Measurements from ENCODE around the gene ATG12. TPM values are rescaled to one million over a fixed set of nuclear protein-coding genes. Genes with fewer than 3 reads are reported as not detected.

Gene ATG12
- total and polyA plus RNA-seq, 2 of the 13 experiments (the other 11 are each of a cell fraction or from before 2014, with no cell fraction given): 46.4 to 58.1 TPM

DNA sequence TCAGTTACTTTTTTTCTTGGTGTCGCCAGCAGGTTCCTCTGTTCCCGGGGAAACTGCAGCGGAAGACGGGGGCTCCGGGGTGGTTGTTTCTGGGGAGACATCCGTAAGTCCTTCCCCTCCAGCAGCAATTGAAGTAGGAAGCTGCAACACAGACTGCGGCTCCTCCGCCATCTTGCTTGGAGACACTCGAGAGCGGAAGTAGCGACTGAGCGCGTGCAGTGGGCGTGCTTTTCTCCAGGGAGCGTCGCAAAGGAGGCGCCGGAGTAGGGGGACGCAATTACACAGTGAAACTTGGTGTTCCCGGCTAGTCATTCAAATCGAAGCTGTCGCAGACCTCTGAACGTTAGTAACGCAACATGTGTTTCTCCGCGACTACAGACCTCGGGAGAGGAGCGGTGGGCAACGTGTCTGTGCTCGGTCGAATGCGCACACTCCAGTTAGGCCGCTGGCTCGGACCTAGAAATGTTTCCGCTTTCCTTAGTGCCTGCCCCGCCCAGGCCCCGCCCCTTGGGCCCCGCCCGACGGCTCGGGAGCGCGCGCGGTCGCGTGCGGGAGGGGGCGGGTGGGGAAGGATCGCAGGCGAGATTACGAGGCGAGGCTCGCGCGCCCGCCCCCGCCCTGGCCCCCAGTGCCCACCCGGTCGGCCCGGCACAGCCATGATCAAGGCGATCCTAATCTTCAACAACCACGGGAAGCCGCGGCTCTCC is at the start of gene ATG12, which contains the start of gene AP3S1 (continued):
- TF ChIP-seq, protein P1, sequence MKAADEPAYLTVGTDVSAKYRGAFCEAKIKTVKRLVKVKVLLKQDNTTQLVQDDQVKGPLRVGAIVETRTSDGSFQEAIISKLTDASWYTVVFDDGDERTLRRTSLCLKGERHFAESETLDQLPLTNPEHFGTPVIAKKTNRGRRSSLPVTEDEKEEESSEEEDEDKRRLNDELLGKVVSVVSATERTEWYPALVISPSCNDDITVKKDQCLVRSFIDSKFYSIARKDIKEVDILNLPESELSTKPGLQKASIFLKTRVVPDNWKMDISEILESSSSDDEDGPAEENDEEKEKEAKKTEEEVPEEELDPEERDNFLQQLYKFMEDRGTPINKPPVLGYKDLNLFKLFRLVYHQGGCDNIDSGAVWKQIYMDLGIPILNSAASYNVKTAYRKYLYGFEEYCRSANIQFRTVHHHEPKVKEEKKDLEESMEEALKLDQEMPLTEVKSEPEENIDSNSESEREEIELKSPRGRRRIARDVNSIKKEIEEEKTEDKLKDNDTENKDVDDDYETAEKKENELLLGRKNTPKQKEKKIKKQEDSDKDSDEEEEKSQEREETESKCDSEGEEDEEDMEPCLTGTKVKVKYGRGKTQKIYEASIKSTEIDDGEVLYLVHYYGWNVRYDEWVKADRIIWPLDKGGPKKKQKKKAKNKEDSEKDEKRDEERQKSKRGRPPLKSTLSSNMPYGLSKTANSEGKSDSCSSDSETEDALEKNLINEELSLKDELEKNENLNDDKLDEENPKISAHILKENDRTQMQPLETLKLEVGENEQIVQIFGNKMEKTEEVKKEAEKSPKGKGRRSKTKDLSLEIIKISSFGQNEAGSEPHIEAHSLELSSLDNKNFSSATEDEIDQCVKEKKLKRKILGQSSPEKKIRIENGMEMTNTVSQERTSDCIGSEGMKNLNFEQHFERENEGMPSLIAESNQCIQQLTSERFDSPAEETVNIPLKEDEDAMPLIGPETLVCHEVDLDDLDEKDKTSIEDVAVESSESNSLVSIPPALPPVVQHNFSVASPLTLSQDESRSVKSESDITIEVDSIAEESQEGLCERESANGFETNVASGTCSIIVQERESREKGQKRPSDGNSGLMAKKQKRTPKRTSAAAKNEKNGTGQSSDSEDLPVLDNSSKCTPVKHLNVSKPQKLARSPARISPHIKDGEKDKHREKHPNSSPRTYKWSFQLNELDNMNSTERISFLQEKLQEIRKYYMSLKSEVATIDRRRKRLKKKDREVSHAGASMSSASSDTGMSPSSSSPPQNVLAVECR (CRISPR knock-in tag; IDR thresholded peaks at IDR 0.05; ENCODE audit: borderline replicate concordance): no peak; the same call in none of the 2 replicates
- TF ChIP-seq ZNF160 (CRISPR knock-in tag; IDR thresholded peaks at IDR 0.05) (0 out of 2 replicates have a peak, but pooled peaks have one; percentile 27), EED (CRISPR knock-in tag; IDR thresholded peaks at IDR 0.05) (peak; percentile 96), HHEX (CRISPR knock-in tag; IDR thresholded peaks at IDR 0.05) (no peak), TAF15 (IDR thresholded peaks at IDR 0.05; ENCODE audit: low read depth, low read length, poor library complexity, severe bottlenecking) (no peak), HNRNPL (IDR thresholded peaks at IDR 0.05; ENCODE audit: low read depth, low read length) (no peak)
- TF ChIP-seq, protein P2, sequence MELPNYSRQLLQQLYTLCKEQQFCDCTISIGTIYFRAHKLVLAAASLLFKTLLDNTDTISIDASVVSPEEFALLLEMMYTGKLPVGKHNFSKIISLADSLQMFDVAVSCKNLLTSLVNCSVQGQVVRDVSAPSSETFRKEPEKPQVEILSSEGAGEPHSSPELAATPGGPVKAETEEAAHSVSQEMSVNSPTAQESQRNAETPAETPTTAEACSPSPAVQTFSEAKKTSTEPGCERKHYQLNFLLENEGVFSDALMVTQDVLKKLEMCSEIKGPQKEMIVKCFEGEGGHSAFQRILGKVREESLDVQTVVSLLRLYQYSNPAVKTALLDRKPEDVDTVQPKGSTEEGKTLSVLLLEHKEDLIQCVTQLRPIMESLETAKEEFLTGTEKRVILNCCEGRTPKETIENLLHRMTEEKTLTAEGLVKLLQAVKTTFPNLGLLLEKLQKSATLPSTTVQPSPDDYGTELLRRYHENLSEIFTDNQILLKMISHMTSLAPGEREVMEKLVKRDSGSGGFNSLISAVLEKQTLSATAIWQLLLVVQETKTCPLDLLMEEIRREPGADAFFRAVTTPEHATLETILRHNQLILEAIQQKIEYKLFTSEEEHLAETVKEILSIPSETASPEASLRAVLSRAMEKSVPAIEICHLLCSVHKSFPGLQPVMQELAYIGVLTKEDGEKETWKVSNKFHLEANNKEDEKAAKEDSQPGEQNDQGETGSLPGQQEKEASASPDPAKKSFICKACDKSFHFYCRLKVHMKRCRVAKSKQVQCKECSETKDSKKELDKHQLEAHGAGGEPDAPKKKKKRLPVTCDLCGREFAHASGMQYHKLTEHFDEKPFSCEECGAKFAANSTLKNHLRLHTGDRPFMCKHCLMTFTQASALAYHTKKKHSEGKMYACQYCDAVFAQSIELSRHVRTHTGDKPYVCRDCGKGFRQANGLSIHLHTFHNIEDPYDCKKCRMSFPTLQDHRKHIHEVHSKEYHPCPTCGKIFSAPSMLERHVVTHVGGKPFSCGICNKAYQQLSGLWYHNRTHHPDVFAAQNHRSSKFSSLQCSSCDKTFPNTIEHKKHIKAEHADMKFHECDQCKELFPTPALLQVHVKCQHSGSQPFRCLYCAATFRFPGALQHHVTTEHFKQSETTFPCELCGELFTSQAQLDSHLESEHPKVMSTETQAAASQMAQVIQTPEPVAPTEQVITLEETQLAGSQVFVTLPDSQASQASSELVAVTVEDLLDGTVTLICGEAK (IDR thresholded peaks at IDR 0.05): no peak
- TF ChIP-seq, protein P2 (CRISPR knock-in tag; IDR thresholded peaks at IDR 0.05): peak; percentile 74
- TF ChIP-seq, protein P3, sequence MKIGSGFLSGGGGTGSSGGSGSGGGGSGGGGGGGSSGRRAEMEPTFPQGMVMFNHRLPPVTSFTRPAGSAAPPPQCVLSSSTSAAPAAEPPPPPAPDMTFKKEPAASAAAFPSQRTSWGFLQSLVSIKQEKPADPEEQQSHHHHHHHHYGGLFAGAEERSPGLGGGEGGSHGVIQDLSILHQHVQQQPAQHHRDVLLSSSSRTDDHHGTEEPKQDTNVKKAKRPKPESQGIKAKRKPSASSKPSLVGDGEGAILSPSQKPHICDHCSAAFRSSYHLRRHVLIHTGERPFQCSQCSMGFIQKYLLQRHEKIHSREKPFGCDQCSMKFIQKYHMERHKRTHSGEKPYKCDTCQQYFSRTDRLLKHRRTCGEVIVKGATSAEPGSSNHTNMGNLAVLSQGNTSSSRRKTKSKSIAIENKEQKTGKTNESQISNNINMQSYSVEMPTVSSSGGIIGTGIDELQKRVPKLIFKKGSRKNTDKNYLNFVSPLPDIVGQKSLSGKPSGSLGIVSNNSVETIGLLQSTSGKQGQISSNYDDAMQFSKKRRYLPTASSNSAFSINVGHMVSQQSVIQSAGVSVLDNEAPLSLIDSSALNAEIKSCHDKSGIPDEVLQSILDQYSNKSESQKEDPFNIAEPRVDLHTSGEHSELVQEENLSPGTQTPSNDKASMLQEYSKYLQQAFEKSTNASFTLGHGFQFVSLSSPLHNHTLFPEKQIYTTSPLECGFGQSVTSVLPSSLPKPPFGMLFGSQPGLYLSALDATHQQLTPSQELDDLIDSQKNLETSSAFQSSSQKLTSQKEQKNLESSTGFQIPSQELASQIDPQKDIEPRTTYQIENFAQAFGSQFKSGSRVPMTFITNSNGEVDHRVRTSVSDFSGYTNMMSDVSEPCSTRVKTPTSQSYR (CRISPR knock-in tag; IDR thresholded peaks at IDR 0.05; ENCODE audit: borderline replicate concordance): peak; percentile 63; the same call in 1 of the 2 replicates
- TF ChIP-seq, protein P4, sequence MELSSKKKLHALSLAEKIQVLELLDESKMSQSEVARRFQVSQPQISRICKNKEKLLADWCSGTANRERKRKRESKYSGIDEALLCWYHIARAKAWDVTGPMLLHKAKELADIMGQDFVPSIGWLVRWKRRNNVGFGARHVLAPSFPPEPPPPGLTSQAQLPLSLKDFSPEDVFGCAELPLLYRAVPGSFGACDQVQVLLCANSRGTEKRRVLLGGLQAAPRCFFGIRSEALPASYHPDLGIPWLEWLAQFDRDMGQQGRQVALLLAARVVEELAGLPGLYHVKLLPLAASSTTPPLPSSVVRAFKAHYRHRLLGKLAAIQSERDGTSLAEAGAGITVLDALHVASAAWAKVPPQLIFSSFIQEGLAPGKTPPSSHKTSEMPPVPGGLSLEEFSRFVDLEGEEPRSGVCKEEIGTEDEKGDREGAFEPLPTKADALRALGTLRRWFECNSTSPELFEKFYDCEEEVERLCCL (CRISPR knock-in tag; IDR thresholded peaks at IDR 0.05; ENCODE audit: borderline replicate concordance): no peak

Measured in HepG2 (cell line).